ENCODE data around the gene KIF9. TPM values are rescaled to one million over a fixed set of nuclear protein-coding genes. Genes with fewer than 3 reads are reported as not detected.
"Not testable (repeated sequence)": the region's sequence is repeated elsewhere in the genome, so short reads cannot be mapped to it uniquely, and the experiment has no call there.

The KIF9 gene
- polyA plus RNA-seq (ENCODE audit: insufficient read depth in 1 of 5, insufficient read length in 5 of 5, low replicate concordance in 1 of 5), result 10 to 100 TPM; 14.6 to 19.1 (median 15.4) TPM
- long read RNA-seq, donor 1, transcript KIF9-205 (3 exons, 633 nt), result major isoform, 17 of 22 reads
- long read RNA-seq, donor 1, partial matches to known transcripts, result 0 of 22 reads
- long read RNA-seq, donor 1, other reads (novel, unspliced or antisense), result 5 of 22 reads
- long read RNA-seq, donor 2, transcript KIF9-205 (3 exons, 633 nt), result major isoform, 7 of 8 reads
- long read RNA-seq, donor 2, partial matches to known transcripts, result 0 of 8 reads
- long read RNA-seq, donor 2, other reads (novel, unspliced or antisense), result 0 of 8 reads
- long read RNA-seq, donor 3, transcript KIF9-205 (3 exons, 633 nt), result major isoform, 15 of 15 reads
- long read RNA-seq, donor 3, partial matches to known transcripts, result 0 of 15 reads
- long read RNA-seq, donor 3, other reads (novel, unspliced or antisense), result 0 of 15 reads
- long read RNA-seq, donor 4, transcript KIF9-205 (3 exons, 633 nt), result major isoform, 8 of 8 reads
- long read RNA-seq, donor 4, partial matches to known transcripts, result 0 of 8 reads
- long read RNA-seq, donor 4, other reads (novel, unspliced or antisense), result 0 of 8 reads
- long read RNA-seq, donor 5, transcript KIF9-205 (3 exons, 633 nt), result major isoform, 12 of 13 reads
- long read RNA-seq, donor 5, partial matches to known transcripts, result 0 of 13 reads
- long read RNA-seq, donor 5, other reads (novel, unspliced or antisense), result 0 of 13 reads
- long read RNA-seq, donor 6, transcript KIF9-205 (3 exons, 633 nt), result major isoform, 17 of 19 reads
- long read RNA-seq, donor 6, partial matches to known transcripts, result 0 of 19 reads
- long read RNA-seq, donor 6, other reads (novel, unspliced or antisense), result 0 of 19 reads
- long read RNA-seq, donor 7, transcript KIF9-205 (3 exons, 633 nt), result major isoform, 8 of 9 reads
- long read RNA-seq, donor 7, partial matches to known transcripts, result 0 of 9 reads
- long read RNA-seq, donor 7, other reads (novel, unspliced or antisense), result 0 of 9 reads
- long read RNA-seq, donor 8, transcript KIF9-205 (3 exons, 633 nt), result major isoform, 5 of 5 reads
- long read RNA-seq, donor 8, partial matches to known transcripts, result 0 of 5 reads
- long read RNA-seq, donor 8, other reads (novel, unspliced or antisense), result 0 of 5 reads

- peak; percentile 98 for DNase-seq
Observed at GRCh38 chr3:47282424-47283192, at the start of gene KIF9, which contains the start of gene KLHL18. KIF9 (minus strand) TSS chr3:47282799; CDS start chr3:47277374, 5,425 bp downstream. KLHL18 (plus strand) TSS chr3:47282944; CDS start chr3:47282966, 22 bp downstream.

GRCh38 chr3:47324278-47324865, 41.8 kb upstream of the KIF9 start:
- peak; percentile 55 to 75 for DNase-seq

DNA sequence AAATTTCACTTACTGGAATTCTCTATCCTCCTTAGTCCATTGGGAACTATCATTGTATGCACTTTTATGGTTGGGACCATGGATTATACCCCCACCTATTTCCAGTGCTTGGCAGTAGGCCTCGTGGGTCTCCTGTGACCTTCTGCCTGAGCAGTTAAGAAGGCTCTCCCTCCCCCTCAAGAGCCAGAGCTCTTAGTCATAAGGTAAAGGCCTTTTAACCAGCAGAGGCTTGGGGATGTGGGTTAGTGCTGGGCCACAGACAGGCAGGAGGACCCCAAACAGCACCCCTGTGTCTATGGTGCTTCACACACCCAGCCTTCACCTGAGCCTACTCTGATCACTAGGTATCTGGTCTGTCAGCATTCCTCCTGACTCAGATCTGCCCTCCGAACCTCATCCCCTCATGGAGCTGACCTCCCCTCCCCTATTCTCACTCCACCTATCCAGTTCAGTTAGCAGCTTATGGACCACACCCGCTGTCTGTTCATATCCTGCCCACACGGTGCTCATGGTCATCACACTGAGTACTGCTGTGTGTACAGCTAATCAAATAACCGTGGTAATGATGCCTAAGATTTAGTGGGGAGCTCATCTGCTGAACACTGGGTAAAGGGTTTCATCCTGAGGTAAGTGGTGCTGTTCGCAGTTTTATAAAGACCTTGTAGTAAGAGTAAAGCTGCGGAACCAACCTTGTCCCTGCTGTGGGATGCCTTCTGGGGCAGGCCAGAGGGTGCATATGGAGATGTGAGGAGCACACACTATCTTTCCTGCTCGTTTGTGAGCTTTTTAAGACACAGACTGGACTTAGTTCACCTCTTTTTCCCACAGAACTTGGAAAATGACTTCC, 41.1 kb upstream of the KIF9 start:
- no peak for DNase-seq

DNA sequence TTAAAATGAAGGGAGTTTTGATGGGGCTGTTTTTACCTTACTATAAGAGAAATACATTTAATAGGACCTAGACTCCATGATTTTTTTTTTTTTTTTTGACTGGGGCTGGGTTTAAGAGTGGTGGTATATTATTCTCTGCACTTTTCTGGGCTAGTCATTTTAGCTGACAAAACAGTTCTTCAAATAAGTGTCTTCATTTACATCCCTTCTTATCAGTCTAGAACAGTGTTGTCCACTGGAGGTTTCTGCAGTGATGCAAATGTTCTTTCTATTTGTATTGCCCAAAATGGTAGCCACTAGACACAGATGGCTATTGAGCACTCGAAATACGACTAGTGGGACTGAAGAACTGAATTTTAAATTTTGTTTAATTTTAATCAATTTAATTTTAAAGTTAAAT, 37.4 kb upstream of the KIF9 start:
- no peak for DNase-seq

DNA sequence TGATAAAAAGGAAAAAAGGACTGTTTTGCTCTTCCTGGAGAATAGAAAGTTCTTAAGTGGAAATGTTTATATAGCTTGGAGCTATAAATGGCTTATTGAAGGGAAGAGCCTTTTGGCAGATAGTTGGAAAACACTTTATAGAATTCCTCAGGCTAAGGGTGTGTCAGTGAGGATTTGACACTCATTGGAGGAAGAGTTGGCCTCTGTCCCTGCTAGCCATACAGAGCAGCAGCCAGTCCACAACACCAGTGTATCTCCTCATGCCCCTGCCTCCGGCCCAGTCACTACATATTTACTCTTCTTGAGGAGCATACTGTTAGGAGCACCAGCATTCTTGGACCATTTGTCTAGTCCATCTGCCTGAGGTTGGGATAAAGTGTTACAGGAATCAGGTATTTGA, 36.3 kb upstream of the KIF9 start:
- peak in 1 of 2 donors; percentile 13 for DNase-seq

DNA sequence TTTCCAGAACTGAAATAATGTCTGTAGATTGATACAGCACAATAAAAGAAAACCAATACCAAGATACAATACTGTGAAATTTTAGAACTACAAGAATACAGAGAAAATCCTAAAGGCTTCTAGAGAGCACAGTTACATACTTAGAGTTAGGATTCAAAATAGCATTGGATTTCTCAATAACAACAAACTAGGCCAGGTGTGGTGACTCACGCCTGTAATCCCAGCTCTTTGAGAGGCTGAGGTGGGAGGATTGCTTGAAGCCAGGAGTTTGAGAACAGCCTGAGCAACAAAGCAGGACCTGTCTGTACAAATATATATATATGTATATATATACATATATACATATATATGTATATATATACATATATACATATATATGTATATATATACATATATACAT, 33.6 kb upstream of the KIF9 start:
- not testable (repeated sequence) for DNase-seq

- no peak for DNase-seq
Observed at GRCh38 chr3:47315069-47315647, 32.6 kb upstream of the KIF9 start.

DNA sequence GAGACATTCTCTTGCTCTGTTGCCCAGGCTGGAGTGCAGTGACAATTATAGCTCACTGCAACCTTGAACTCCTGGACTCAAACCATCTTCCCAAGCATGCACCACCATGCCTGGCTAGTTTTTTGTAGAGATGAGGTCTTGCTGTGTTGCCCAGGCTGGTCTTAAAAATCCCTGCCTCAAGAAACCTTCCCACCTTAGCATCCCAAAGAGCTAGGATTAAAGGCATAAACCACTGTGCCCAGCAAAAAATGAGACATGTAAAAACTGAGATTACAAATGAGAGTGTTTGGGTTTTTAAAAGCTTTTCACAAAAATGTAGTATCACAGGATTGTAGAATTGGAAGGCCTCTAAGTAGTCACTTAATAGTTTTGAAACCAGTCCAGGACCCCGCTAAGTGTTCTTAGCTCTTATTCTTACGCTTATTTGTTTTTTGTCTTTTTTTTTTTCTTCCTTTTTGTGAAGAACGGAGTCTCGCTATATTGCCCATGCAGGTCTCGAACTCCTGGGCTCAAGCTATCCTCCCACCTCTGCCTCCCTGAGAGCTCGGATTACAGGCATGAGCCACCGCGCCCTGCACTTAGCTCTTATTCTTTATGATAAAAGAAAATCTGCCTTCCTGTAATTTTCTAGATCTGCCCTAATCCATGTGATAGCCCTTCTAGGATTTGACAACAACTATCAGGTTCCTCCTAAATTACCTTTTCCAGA, 31.6 kb upstream of the KIF9 start:
- DNase-seq, result no peak

DNA sequence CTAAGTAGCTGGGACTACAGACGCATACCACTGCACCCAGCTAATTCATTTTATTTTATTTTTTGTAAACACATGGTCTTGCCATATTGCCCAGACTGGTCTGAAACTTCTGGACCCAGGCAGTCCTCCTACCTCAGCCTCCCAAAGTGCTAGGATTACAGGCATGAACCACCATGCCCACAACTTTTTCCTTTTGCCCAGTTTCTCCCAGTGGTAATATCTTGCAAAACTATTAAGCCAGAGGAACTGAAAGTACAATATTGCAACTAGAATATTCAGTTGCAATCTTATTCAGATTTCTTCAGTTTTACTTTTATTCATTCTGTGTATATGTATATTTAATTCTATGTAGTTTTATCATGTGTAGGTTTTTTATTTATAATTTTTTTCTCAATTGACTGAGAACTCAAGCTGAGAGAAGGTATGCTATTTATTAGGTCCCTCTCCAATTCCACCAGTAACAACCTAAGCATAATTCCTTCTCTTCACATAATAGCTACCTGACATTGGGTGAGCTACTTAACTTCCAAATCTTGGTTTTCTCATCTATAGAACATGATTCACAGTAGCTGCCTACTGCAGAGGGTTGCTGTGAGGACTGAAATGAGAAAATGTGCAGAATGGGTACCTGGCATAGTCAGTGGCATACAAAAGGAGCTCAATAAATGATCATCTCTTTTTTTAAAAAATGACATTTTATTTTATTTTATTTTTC, 30.9 kb upstream of the KIF9 start:
- no peak for DNase-seq

DNA sequence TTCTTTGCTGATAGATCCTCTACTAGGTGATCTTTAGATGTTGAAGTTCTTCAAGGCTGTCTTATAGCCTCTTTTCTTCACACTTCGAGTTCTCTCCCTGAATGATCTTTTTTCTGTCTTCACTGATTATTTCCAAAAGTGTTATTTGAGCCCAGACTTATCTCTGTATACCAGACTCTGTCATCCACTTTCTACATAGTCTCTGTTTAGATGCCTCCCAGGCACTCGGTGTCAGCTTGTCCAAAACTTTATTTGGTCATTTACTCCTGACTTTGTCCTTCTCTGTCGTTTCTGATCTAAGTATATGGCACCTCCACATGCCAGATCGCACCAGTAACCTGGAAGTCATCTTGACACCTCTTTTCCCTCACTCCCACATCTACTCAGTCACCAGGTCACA, 27.8 kb upstream of the KIF9 start:
- DNase-seq, result no peak

DNA sequence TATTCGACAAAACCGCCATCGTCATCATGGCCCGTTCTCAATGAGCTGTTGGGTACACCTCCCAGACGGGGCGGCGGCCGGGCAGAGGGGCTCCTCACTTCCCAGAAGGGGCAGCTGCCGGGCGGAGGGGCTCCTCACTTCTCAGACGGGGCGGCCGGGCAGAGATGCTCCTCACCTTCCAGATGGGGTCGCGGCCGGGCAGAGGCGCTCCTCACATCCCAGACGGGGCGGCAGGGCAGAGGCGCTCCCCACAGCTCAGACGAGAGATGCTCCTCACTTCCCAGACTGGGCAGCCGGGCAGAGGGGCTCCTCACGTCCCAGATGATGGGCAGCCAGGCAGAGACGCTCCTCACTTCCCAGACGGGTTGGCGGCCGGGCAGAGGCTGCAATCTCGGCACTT, 26.6 kb upstream of the KIF9 start:
- not testable (repeated sequence) for DNase-seq

DNA sequence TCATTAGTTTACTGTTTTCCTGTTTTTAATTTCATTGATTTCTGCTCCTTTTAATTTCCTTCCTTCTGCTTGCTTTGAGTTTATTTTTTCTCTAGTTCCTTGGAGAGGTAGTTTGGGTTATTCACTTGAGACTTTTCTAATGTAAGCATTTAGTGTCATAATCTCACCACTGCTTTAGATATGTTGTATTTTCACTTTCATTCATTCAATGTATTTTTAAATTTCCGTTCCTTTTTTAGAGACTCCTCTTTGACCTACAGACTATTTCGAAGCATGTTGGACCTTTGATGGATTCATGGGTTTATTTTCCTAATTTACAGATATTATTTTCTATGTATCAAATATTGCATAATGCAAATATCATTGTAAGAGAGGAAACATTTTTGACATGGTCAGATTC, 23.4 kb upstream of the KIF9 start:
- no peak for DNase-seq

- DNase-seq, result no peak
Observed at GRCh38 chr3:47301456-47301855, 18.9 kb upstream of the KIF9 start.

- no peak for DNase-seq
Observed at GRCh38 chr3:47299381-47300318, 17.1 kb upstream of the KIF9 start.

DNA sequence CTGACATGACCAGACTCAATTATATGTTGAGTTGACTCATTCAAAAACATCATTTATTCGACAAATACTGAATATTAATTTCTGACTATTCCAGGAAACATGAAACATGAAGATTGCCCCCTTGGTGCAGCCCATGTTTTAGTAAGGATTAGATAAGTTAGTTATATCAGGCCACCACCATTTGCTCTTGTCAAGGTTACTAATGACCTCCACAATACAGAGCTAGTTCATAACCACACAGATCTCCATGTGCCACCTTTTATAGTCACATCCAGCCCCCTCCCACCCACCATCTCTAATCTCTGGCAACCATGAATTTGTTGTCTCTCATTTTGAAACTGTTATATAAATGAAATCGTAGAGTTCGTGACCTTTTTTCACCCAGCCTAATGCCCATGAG, 15.8 kb upstream of the KIF9 start:
- no peak for DNase-seq

DNA sequence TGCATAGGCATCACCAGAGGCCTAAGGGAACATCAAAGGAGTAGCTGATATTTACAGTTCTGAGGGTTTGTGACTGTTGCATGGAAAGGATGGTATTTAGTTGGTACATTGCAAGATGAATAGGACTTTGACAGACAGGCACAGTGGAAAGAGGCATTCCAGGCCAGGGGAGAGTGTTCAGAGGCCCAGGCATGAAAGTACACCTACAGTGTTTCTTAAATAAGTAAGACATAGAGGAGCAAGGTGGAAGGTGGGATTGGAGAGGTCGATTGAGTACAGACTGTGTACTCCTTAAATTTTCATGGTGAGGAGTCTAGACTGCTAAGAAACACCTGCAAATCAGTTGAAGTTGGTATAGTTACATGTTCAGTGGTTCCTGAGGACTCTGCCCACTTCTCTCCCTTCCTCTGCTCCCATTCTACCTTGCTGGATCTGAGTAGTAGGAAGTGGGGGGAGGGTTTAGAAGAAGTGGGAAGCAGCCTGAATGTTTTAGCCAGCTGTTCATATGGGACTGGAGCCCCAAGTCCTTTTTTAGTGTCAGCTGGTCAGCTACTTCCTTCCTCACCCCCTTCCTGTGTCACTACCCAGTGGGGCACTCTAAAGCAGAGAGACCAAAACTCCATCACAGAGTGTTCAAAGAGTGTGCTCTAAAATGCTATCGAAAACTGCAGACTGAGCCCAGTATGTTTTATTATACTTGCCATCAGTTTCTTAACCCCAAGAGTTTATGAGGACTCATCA, 14.1 kb upstream of the KIF9 start:
- no peak for DNase-seq
